Prostate gland (tissue), 1 donor: ENCODE data around the gene RUSF1.

Source experiments
- POLR2A ChIP-seq: fragments of 450-650 bp; IDR thresholded peaks from one replicate; pipeline ENCODE4 v1.6.1; 2016; ENCODE audit warnings: antibody characterized with exemption, mild to moderate bottlenecking
- POLR2AphosphoS5 ChIP-seq: sonication (generic); formaldehyde crosslinking; IDR thresholded peaks from one replicate; pipeline ENCODE4 v1.6.1; 2017; ENCODE audit warnings: antibody characterized with exemption

DNA sequence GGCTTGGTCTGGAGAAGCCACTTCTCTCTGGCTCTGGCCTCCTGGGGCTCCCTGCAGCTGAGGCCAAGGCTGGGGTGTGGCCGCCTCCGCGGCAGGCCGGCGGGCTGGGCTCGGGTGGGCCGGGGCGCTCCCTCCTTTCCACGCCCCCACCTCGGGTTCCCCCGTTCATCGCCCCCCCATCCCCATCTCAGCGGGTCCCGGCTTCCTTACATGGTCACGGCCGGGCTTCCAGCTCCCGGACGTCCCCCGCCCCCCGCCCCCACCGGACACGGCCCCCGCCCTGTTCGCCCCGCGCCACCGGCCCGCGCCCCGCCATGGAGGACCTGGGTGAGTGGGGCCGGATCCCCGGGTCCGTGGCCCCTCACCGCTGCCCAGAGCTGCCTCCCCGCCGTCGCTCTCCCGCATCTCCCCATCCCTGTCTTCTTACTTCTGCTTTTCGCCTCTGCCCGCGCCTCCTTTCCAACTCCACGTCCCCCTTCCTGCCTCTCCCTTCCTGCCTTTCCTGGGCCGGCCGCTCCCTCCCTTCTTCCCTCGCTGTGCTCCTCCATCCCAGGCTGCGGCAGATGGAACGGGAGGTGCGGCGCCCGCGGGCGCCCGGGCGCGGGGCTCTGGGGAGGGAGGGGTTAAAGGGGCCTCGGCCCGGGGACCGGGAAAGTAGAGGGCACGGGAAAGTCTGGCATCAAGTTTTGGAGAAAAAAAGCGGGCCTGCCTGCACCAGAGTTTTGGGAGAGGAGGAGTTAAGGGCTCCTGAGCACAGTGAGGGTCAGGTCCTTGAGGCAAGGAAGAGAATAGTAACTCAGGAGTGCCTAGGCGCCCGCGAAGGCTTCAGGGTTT, 36.1 kb downstream of the RUSF1 start, which contains the start of gene TGFB1I1:
- TF ChIP-seq POLR2A, result no peak
- no peak for TF ChIP-seq POLR2AphosphoS5
